ENCODE data around the gene ESRRB.

Gene ESRRB

DNA sequence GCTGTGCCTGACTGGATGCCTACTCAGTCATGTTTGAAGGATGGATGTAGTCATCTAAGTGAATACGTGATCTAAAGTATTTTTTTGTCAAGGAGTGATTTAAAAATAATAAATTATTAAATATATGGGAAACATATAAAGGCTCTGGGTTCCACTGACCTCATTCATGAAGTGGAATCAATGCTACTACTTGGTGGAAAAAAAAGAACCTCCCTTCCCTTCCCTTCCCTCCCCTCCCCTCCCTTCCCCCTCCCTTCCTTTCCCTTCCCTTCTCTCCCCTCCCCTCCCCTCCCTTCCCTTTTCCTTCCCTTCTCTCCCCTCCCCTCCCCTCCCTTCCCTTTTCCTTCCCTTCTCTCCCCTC is 162.7 kb downstream of the ESRRB start:
- DNase-seq (ENCODE audit: low spot score) (no peak), ATAC-seq (ENCODE audit: low read depth) (no peak)
- no peak overlapping the region for H3K4me3 ChIP-seq (ENCODE audit: severe bottlenecking)
- no peaks in the 10 kb centered on the region for H3K36me3 ChIP-seq (ENCODE audit: low read depth)
- H3K9me3 ChIP-seq (ENCODE audit: severe bottlenecking), result no peaks in the 10 kb centered on the region
- no peaks in the 10 kb centered on the region for H3K4me1 ChIP-seq (ENCODE audit: insufficient read depth, poor library complexity, severe bottlenecking)
- TF ChIP-seq, protein P1, sequence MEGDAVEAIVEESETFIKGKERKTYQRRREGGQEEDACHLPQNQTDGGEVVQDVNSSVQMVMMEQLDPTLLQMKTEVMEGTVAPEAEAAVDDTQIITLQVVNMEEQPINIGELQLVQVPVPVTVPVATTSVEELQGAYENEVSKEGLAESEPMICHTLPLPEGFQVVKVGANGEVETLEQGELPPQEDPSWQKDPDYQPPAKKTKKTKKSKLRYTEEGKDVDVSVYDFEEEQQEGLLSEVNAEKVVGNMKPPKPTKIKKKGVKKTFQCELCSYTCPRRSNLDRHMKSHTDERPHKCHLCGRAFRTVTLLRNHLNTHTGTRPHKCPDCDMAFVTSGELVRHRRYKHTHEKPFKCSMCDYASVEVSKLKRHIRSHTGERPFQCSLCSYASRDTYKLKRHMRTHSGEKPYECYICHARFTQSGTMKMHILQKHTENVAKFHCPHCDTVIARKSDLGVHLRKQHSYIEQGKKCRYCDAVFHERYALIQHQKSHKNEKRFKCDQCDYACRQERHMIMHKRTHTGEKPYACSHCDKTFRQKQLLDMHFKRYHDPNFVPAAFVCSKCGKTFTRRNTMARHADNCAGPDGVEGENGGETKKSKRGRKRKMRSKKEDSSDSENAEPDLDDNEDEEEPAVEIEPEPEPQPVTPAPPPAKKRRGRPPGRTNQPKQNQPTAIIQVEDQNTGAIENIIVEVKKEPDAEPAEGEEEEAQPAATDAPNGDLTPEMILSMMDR (IDR thresholded peaks at IDR 0.05; ENCODE audit: poor library complexity, severe bottlenecking), result no peak
- H3K27ac ChIP-seq (ENCODE audit: poor library complexity, severe bottlenecking), result no peak overlapping the region
- H3K27me3 ChIP-seq (ENCODE audit: insufficient read depth, poor library complexity, severe bottlenecking), result no peaks in the 10 kb centered on the region

DNA sequence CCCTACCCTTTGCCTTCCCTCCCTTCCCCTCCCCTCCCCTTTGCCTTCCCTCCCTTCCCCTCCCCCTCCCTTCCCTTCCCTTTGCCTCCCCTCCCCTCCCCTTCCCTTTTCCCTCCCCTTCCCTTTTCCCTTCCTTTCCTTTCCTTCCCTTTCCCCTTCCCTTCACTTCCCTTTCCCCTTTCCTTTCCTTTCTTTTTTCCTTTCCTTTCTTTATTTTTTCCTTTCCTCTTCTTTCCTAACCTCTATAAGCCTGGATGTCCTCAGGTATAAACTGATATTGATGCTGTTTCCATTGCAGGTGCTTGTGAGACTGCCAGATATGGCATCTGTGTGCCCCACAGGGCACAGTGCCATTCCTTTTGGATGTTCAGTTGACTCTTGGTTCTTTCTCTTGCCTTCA is 163.2 kb downstream of the ESRRB start:
- no peak overlapping the region for H3K27ac ChIP-seq (ENCODE audit: poor library complexity, severe bottlenecking)
- H3K4me3 ChIP-seq (ENCODE audit: severe bottlenecking), result no peak overlapping the region
- ATAC-seq (ENCODE audit: low read depth) (no peak), DNase-seq (ENCODE audit: low spot score) (no peak)
- H3K9me3 ChIP-seq (ENCODE audit: severe bottlenecking), result no peaks in the 10 kb centered on the region
- TF ChIP-seq, protein P1 (IDR thresholded peaks at IDR 0.05; ENCODE audit: poor library complexity, severe bottlenecking), result no peak
- H3K4me1 ChIP-seq (ENCODE audit: insufficient read depth, poor library complexity, severe bottlenecking), result no peaks in the 10 kb centered on the region
- no peaks in the 10 kb centered on the region for H3K36me3 ChIP-seq (ENCODE audit: low read depth)
- H3K27me3 ChIP-seq (ENCODE audit: insufficient read depth, poor library complexity, severe bottlenecking), result no peaks in the 10 kb centered on the region

DNA sequence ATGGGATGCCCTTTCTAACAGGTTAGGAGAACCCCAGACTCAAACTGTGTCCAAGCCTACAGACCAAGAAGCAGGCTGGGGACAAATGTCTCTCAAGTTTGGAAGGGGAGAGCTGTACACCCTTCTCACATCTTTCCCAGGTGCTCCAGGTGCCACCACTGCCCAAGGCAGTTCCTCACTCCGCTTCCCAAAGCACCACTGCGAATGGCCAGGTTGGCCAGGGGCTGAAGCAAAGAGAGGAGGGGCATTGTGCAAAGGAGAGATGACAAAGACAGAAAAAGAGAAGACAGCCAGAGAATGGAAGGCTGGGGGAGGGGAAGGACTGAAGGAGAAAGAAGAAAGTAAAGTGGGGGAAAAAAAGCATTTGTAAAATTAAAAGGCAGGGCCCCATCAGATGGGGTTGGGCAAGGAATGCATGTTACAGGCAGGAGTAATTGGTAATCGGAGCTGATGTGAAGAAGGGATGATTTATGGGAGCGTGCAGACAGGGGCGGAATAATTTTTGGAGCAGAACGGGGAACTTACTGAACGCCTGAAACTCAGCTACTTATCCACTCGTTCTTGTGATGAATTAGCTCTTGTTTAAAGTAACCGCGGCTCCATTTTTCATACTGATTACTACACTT is 165.8 kb downstream of the ESRRB start:
- TF ChIP-seq, protein P1 (IDR thresholded peaks at IDR 0.05; ENCODE audit: poor library complexity, severe bottlenecking), result no peak
- Histone ChIP-seq H3K9me3 (ENCODE audit: severe bottlenecking) (no peaks in the 10 kb centered on the region), H3K4me3 (ENCODE audit: severe bottlenecking) (no peak overlapping the region), H3K4me1 (ENCODE audit: insufficient read depth, poor library complexity, severe bottlenecking) (peaks cover 6% of the 10 kb centered on the region), H3K27me3 (ENCODE audit: insufficient read depth, poor library complexity, severe bottlenecking) (no peaks in the 10 kb centered on the region), H3K27ac (ENCODE audit: poor library complexity, severe bottlenecking) (no peak overlapping the region), H3K36me3 (ENCODE audit: low read depth) (no peaks in the 10 kb centered on the region)
- ATAC-seq (ENCODE audit: low read depth) (no peak), DNase-seq (ENCODE audit: low spot score) (no peak)

DNA sequence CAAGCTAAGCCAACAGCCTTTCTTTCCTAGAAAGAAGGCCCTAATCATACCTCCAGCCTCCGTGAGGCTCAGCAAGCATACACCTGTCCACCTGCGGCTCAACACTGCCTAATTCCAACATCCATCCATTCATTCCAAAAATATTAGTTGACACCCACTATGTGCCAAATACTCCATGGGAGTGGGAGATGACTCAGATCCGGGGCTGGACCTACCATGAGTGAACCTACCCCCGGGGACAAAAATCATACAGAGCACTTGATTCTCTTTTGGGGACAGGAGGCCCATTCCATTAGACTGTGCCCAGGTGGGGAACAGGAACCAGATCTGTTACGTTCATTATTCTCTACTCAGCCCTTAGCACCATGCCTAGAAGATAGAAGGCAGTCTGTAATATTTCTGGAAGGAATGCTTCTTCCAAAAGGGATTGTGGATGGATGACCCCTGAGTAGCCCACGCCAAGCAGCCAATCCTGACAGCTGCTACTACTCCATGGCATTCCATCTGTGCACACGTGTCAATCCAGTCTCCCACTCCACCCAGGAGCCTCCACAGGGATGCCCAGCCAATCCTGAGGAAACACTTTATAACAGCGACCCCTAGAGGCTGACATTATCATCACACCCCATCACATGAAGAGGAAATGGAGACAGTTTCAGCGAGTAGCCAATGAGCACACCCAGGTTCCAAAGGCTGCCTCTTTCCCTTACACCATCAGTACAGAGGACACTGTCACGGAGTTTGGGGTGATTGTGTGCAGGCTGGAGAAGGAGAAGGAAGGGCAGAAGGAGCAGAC is 170.7 kb downstream of the ESRRB start:
- H3K27me3 ChIP-seq (ENCODE audit: insufficient read depth, poor library complexity, severe bottlenecking), result no peaks in the 10 kb centered on the region
- H3K36me3 ChIP-seq (ENCODE audit: low read depth), result no peaks in the 10 kb centered on the region
- DNase-seq (ENCODE audit: low spot score), result no peak
- no peaks in the 10 kb centered on the region for H3K9me3 ChIP-seq (ENCODE audit: severe bottlenecking)
- peaks cover 28% of the 10 kb centered on the region for H3K4me1 ChIP-seq (ENCODE audit: insufficient read depth, poor library complexity, severe bottlenecking)
- H3K27ac ChIP-seq (ENCODE audit: poor library complexity, severe bottlenecking), result peak overlapping the region; percentile 6
- ATAC-seq (ENCODE audit: low read depth), result no peak
- TF ChIP-seq, protein P1 (IDR thresholded peaks at IDR 0.05; ENCODE audit: poor library complexity, severe bottlenecking), result peak; percentile 74
- H3K4me3 ChIP-seq (ENCODE audit: severe bottlenecking), result no peak overlapping the region

DNA sequence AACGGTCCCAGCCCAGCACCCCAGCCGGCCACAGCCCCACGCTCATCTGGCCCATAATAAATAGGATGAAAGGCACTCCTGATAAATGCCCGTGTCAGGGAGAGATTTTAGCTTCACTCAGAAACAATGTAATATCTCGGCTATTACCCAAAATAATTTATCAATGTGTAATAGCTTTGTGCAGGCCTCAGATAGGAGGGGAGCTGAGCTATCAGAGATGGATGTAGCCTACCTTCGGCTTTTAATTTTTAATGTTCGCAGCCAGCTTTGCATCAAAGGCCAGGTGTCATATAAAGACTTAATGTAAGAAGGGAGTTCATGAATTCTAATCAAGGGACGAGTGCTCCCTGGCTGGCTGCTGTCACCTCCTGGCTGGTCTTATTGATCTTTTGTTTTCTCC is 171.9 kb downstream of the ESRRB start:
- Histone ChIP-seq H3K9me3 (ENCODE audit: severe bottlenecking) (no peaks in the 10 kb centered on the region), H3K36me3 (ENCODE audit: low read depth) (no peaks in the 10 kb centered on the region), H3K27me3 (ENCODE audit: insufficient read depth, poor library complexity, severe bottlenecking) (no peaks in the 10 kb centered on the region), H3K4me3 (ENCODE audit: severe bottlenecking) (no peak overlapping the region), H3K27ac (ENCODE audit: poor library complexity, severe bottlenecking) (no peak overlapping the region), H3K4me1 (ENCODE audit: insufficient read depth, poor library complexity, severe bottlenecking) (peaks cover 28% of the 10 kb centered on the region)
- ATAC-seq (ENCODE audit: low read depth) (no peak), DNase-seq (ENCODE audit: low spot score) (no peak)
- TF ChIP-seq, protein P1 (IDR thresholded peaks at IDR 0.05; ENCODE audit: poor library complexity, severe bottlenecking), result no peak
